ENCODE data around the gene GALNT1. TPM values are rescaled to one million over a fixed set of nuclear protein-coding genes. Genes with fewer than 3 reads are reported as not detected.

Gene GALNT1
- total RNA-seq, 4 donors from 2014 or later, result 46.2 to 96.5 (median 62.6) TPM

DNA sequence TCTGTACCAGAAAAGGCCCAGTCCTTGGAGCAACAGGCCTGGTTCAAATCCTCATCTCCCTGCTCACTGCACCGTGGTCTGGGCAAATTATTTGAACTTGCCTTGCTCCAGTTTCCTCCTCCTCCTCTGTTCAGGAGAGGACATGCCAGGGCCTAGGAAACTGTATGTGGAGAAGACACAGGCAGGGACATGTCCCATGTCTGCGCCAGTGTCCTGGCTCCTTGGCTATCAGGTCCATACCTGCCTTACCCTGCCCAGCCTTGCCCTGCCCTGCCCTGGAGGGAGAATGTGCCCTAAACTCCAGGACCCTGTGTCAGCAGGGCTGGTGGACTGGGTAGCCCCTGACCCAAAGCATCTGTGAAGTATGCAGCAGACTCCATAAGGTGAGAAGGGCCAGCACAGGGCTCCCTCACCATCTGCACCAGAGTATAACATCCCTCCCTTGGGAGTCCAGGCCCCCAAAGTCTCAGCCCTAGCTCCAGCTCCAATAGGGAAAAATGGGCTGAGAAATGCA is 165.3 kb downstream of the GALNT1 start:
- no peaks in the 10 kb centered on the region for H3K9me3 ChIP-seq
- 40% methylated on average over 1 of the region's 2 CpGs for WGBS

DNA sequence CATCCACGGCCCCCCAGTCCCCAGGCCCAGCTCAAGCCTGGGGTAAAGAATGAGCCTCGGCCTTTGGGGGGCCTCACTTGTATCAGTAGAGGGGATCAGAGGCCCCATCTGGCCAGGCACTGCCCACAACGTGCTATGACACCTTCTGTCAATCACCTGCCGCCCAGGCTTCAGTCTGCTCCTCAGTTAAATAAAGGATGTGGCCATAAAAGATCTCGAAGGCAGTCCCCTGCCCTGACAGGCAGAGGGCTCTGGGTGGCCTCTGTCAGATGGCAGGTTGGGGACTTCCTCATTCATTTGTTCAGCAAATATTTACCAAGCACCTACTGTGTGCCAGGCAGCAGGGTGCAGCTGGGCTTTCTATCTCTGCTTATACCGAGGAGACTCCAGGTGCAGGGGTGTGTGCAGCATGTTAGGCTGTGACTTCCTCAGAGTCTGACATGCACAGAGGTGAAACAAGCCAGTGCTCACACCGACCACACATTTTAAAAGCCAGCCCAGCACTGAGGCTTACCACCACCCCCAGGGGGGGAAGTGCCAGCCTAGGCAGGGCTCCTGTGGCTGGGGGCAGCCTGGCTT is 166.4 kb downstream of the GALNT1 start:
- Histone ChIP-seq H3K27me3 (no peaks in the 10 kb centered on the region), H3K36me3 (no peaks in the 10 kb centered on the region), H3K4me3 (no peak overlapping the region), H3K4me1 (peaks cover 29% of the 10 kb centered on the region), H3K9me3 (no peaks in the 10 kb centered on the region), H3K27ac (no peak overlapping the region)
- TF ChIP-seq POLR2A (IDR thresholded peaks at IDR 0.05) (no peak), EP300 (IDR thresholded peaks at IDR 0.05) (no peak), POLR2AphosphoS5 (IDR thresholded peaks at IDR 0.05) (no peak)
- TF ChIP-seq, protein P1, sequence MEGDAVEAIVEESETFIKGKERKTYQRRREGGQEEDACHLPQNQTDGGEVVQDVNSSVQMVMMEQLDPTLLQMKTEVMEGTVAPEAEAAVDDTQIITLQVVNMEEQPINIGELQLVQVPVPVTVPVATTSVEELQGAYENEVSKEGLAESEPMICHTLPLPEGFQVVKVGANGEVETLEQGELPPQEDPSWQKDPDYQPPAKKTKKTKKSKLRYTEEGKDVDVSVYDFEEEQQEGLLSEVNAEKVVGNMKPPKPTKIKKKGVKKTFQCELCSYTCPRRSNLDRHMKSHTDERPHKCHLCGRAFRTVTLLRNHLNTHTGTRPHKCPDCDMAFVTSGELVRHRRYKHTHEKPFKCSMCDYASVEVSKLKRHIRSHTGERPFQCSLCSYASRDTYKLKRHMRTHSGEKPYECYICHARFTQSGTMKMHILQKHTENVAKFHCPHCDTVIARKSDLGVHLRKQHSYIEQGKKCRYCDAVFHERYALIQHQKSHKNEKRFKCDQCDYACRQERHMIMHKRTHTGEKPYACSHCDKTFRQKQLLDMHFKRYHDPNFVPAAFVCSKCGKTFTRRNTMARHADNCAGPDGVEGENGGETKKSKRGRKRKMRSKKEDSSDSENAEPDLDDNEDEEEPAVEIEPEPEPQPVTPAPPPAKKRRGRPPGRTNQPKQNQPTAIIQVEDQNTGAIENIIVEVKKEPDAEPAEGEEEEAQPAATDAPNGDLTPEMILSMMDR (IDR thresholded peaks at IDR 0.05), result no peak
- DNase-seq (ENCODE audit: low spot score in 2 of 2), result no peak
- WGBS, result 71% methylated on average over 5 of the region's 7 CpGs

More for the DNA sequence above, 165.3 kb downstream of the GALNT1 start:
- H3K27ac ChIP-seq, result no peak overlapping the region
- H3K27me3 ChIP-seq, result no peaks in the 10 kb centered on the region
- no peaks in the 10 kb centered on the region for H3K36me3 ChIP-seq
- TF ChIP-seq EP300 (IDR thresholded peaks at IDR 0.05), result no peak
- TF ChIP-seq POLR2A (IDR thresholded peaks at IDR 0.05), result no peak
- TF ChIP-seq POLR2AphosphoS5 (IDR thresholded peaks at IDR 0.05), result no peak
- TF ChIP-seq, protein P1 (IDR thresholded peaks at IDR 0.05), result no peak
- H3K4me1 ChIP-seq, result peaks cover 21% of the 10 kb centered on the region
- H3K4me3 ChIP-seq, result no peak overlapping the region
- no peak for DNase-seq (ENCODE audit: low spot score in 2 of 2)

DNA sequence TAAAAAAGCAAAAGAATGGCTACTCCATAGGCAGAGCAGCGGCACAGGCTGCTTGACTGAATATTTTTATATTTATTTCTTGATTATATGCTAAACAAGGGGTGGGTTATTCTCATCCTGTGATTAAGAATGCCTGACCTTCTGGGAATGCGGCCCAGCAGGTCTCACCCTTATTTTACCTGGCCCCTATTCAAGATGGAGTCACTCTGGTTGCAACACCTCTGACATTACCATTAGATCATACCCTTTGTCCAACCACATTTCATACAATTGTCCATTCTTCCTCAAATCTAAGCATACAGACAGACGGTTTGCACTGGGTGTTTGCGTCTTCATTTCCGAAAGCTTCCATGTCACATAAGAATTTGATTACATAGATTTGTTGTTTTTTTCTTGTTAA is 168.2 kb downstream of the GALNT1 start:
- peaks cover 31% of the 10 kb centered on the region for H3K4me1 ChIP-seq
- H3K27me3 ChIP-seq, result no peaks in the 10 kb centered on the region
- H3K27ac ChIP-seq, result peak overlapping the region; percentile 52
- no peaks in the 10 kb centered on the region for H3K9me3 ChIP-seq
- DNase-seq (ENCODE audit: low spot score in 2 of 2), result no peak
- H3K36me3 ChIP-seq, result no peaks in the 10 kb centered on the region
- H3K4me3 ChIP-seq, result no peak overlapping the region
- 71% methylated on average over 5 of the region's 5 CpGs for WGBS
- TF ChIP-seq EP300 (IDR thresholded peaks at IDR 0.05) (no peak), POLR2AphosphoS5 (IDR thresholded peaks at IDR 0.05) (no peak), POLR2A (IDR thresholded peaks at IDR 0.05) (no peak)
- TF ChIP-seq, protein P1 (IDR thresholded peaks at IDR 0.05), result no peak

DNA sequence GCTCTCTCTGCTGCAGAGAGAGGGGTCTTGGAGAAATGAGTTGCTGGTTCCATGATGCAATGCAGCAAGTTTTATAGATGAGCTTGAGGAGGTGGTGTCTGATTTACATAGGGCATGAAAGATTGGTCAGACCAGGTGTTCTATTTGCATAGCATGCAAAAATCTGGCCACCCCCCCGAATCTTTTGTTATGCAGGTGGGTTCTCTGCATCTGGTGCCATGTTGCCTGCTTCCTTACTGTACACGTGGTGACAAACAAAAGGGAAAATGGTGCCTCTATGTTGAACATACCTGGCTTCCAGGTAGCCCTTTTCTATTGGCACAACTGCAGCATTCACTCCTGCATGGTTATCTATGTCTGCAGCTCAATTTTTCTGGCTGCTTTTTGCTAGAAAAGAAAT is 169.4 kb downstream of the GALNT1 start:
- Histone ChIP-seq H3K27me3 (peaks cover 4% of the 10 kb centered on the region), H3K4me3 (no peak overlapping the region), H3K36me3 (no peaks in the 10 kb centered on the region), H3K9me3 (no peaks in the 10 kb centered on the region), H3K27ac (no peak overlapping the region), H3K4me1 (peaks cover 31% of the 10 kb centered on the region)
- 58% methylated on average over 2 of the region's 2 CpGs for WGBS
- no peak for DNase-seq (ENCODE audit: low spot score in 2 of 2)
- no peak for TF ChIP-seq POLR2A (IDR thresholded peaks at IDR 0.05)
- no peak for TF ChIP-seq EP300 (IDR thresholded peaks at IDR 0.05)
- no peak for TF ChIP-seq POLR2AphosphoS5 (IDR thresholded peaks at IDR 0.05)
- TF ChIP-seq, protein P1 (IDR thresholded peaks at IDR 0.05), result no peak

DNA sequence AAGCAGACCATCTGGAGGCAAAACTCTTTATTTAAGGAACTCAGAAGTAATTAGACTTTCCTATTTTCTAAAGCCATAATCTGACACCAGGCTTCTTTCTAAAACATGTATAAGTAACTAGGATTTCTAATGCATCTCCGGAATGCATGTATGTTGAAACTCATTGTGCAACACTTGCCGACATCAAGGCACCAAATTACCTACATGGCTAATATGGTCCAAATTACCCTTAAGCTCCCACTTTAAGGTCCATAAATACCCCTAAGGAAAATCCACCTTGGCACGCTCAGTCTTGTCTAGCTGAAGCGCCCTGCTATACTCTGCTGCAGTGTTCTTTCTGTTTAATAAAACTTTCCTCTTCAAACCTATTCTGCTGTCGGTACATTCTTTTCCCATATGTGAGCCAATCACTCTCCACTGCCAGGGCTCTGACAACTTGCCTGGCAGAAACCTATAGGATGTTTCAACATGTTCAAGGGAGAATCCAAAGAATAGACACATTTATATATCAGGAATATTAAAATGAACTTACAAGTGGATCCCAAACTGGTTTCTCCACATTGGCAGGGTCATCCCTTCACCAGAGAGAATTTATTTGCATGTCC is 171.9 kb downstream of the GALNT1 start:
- H3K4me3 ChIP-seq, result no peak overlapping the region
- no peak for TF ChIP-seq POLR2A (IDR thresholded peaks at IDR 0.05)
- TF ChIP-seq EP300 (IDR thresholded peaks at IDR 0.05), result no peak
- TF ChIP-seq POLR2AphosphoS5 (IDR thresholded peaks at IDR 0.05), result no peak
- TF ChIP-seq, protein P1 (IDR thresholded peaks at IDR 0.05), result no peak
- peak overlapping the region; percentile 3 for H3K27ac ChIP-seq
- H3K36me3 ChIP-seq, result no peaks in the 10 kb centered on the region
- no peak for DNase-seq (ENCODE audit: low spot score in 2 of 2)
- peaks cover 22% of the 10 kb centered on the region for H3K4me1 ChIP-seq
- no peaks in the 10 kb centered on the region for H3K9me3 ChIP-seq
- peaks cover 4% of the 10 kb centered on the region for H3K27me3 ChIP-seq
- 53% methylated on average over 5 of the region's 5 CpGs for WGBS
